Activated CD4-positive, alpha-beta T cell treated with anti-CD3 and anti-CD28 coated beads for 36 hours (primary cell): ENCODE data around the gene BHLHE23. TPM values are rescaled to one million over a fixed set of nuclear protein-coding genes. Genes with fewer than 3 reads are reported as not detected.

Experiments
- ATAC-seq: fragments of 200-7000 bp; cut with Tn5 transposase; one replicate; pipeline ENCODE4 v1.10.0; 2021; ENCODE audit warnings: mild to moderate bottlenecking, moderate library complexity
- CTCF ChIA-PET: fragments of 350-600 bp; sonication (Branson Sonifier 250); formaldehyde crosslinking; loops from one replicate; lab custom pipeline; 2021; ENCODE audit warnings: antibody characterized with exemption; lab: Charles Lee
- POLR2A ChIA-PET: fragments of 350-600 bp; sonication (Branson Sonifier 250); formaldehyde crosslinking; loops from one replicate; lab custom pipeline; 2021; ENCODE audit warnings: antibody characterized with exemption, inconsistent platforms; lab: Charles Lee
- DNase-seq: peaks from one replicate; pipeline ENCODE4 v3.0.0-alpha.2; 2020
- H3K27ac Mint-ChIP-seq: one replicate; pipeline ENCODE4 v1.8.0; 2021; ENCODE audit warnings: mixed read lengths
- H3K27me3 Mint-ChIP-seq: one replicate; pipeline ENCODE4 v1.8.0; 2021; ENCODE audit warnings: mixed read lengths
- H3K36me3 Mint-ChIP-seq: one replicate; pipeline ENCODE4 v1.8.0; 2021; ENCODE audit warnings: low read depth, mixed read lengths
- H3K4me1 Mint-ChIP-seq: one replicate; pipeline ENCODE4 v1.8.0; 2021; ENCODE audit warnings: mixed read lengths
- H3K4me3 Mint-ChIP-seq: one replicate; pipeline ENCODE4 v1.8.0; 2021; ENCODE audit warnings: mild to moderate bottlenecking, moderate library complexity, mixed read lengths
- H3K9me3 Mint-ChIP-seq: one replicate; pipeline ENCODE4 v1.8.0; 2021; ENCODE audit warnings: low read depth, mixed read lengths
- intact Hi-C, 2 experiments: fragments of 100-400 bp; cut with DNase I in 1 of 2; cut with micrococcal nuclease in 1 of 2; formaldehyde crosslinking; loops; one replicate each; pipeline versions ENCODE4 v1.14.2 to v1.15.1; 2022 to 2024; cut with DNase I, micrococcal nuclease
- total RNA-seq, 2 experiments: library from RNA; stranded (reverse); gene quantifications; one replicate each; pipeline ENCODE4 v1.2.3, GENCODE V29; 2021

The BHLHE23 gene
- total RNA-seq, 2 experiments from 2014 or later, result not detected

DNA sequence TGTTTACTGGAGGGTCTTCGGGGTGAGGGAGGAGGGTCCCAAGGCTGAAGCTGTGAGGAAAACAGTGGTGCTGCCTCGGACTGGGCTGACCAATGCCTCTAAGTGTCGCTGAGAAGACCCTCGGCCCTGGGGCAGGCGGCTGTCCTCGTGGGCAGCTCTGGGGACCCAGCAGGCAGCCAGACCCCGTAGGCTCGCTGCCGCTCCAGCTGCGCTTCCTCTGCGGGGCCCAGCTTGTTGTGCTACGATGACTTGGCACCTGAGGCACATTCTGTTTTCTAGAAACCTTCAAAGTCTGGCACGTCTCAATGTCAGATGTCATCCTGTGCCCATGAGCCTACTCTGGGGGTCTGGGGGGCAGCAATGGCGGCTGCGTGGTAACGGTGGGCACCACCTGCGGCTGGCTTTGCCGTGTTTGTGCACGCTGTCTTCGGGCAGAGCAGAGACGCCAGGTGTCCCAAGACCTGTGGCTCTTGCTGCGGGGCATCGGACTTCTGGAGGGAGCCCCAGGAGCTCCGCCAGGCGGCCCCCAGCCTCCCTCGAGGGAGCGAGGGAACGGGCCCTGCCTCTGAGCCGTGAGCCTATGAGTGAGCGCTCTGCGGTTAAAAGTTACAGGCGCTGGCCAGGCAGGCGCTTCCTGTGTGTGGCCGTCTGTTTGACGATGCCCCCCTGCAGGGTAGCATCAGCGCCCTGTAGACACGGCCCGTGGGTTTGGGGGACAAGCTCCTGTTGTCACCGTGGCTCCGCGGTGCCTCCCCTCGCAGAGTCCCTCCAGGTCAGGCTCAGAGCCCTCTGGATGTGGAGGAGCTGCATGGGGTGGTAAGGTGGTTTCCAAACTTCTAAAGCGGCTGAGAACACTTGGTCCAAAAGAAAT is 47.4 kb downstream of the BHLHE23 start:
- Mint-ChIP-seq H3K4me1 (peaks cover 3% of the 10 kb centered on the region), H3K27ac (no peak overlapping the region), H3K4me3 (no peak overlapping the region), H3K9me3 (no peaks in the 10 kb centered on the region), H3K36me3 (no peaks in the 10 kb centered on the region), H3K27me3 (no peaks in the 10 kb centered on the region)
- ATAC-seq (no peak), DNase-seq (no peak)
- intact Hi-C loops, result no loop called here
- ChIA-PET CTCF (interaction anchor here (0.6 kb wide), 1 partner anchor 96 kb away, joined by 3 read pairs; no protein-coding TSS in a partner anchor), POLR2A (no interaction called here)

DNA sequence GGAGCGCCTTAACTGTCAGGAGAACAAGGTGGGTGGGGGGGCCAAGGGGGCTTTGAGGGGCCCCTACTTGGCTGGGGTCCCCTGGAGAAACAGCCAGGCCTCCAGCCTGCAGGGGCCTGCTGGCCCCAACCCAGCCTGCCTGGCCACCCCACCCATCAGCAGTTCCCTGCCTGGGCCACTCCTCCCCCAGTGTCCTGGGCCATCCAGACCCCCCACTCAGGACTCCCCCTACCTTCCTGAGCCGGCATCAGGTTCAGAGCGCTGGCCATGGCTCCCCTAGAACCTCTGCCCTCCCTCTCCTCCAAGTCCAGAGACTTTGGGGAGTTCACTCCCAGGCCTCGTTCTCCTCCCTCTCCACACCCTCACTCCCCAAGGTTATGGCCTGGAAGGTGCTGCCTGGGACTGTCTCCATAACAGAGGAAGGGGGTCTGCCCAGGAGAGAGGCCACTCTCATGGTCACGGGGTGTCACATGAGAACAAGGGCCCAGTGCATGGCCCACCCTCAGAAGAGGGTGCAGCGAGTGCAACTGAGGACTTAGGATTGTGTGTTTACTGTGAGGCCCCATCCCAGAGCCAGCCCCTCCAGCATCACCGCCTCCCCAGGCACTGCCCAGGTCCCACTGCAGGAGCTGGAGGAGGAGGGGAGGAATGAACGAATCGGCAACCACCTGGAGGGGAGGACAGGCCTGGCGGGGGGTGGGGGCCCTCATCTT is 48.2 kb downstream of the BHLHE23 start:
- DNase-seq (no peak), ATAC-seq (no peak)
- H3K4me1 Mint-ChIP-seq, result peaks cover 11% of the 10 kb centered on the region
- no peaks in the 10 kb centered on the region for H3K9me3 Mint-ChIP-seq
- intact Hi-C loops, result no loop called here
- H3K4me3 Mint-ChIP-seq, result no peak overlapping the region
- CTCF ChIA-PET, result no interaction called here
- H3K27ac Mint-ChIP-seq, result no peak overlapping the region
- H3K36me3 Mint-ChIP-seq, result no peaks in the 10 kb centered on the region
- POLR2A ChIA-PET, result no interaction called here
- no peaks in the 10 kb centered on the region for H3K27me3 Mint-ChIP-seq

DNA sequence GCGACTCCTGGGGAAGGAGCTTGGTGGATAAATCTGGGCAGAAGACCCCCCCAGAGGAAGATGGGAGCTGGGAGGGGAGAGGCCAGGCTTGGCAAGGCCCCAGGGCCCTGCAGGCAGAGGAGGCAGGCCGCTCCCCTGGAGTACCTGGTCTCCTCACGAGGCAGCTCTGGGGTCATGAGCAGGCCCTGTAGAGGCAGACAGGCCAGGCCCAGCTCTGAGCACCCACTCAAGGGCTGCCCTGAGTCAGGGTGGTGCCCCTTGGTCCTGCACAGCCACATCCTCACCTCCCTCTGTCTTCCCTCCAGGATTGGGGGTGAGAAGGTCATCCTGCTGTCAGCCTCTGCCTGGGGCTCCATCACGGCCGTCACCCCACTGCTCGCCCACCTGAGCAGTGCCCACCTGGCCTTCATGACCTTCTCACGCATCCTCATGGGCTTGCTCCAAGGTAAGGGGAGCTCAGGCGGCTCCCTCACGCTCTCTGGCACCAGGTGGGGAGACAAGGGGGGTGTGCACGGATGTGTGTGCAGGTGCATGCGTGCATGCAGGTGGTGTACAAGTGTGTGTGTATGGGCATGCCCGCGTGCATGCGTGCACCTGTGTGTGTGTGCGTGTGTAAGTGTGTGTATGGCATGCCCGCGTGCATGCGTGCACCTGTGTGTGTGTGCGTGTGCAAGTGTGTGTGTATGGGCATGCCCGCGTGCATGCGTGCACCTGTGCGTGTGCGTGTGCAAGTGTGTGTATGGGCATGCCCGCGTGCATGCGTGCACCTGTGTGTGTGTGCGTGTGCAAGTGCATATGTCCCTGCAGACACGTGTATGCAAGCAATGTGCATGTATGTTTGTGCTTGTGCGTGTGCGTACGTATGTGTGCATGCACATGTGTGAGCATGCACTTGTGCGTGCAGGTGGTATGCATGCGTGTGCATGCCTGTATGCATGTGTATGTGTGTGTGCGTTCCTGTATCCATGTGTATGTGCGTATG is 49.3 kb downstream of the BHLHE23 start:
- Mint-ChIP-seq H3K27ac (no peak overlapping the region), H3K4me3 (no peak overlapping the region), H3K9me3 (no peaks in the 10 kb centered on the region), H3K27me3 (no peaks in the 10 kb centered on the region), H3K36me3 (no peaks in the 10 kb centered on the region), H3K4me1 (peaks cover 17% of the 10 kb centered on the region)
- ATAC-seq (no peak), DNase-seq (no peak)
- CTCF ChIA-PET, result interaction anchor here (1.2 kb wide), 1 partner anchor 15 kb away, joined by 6 read pairs; no protein-coding TSS in a partner anchor
- intact Hi-C loops, result no loop called here
- POLR2A ChIA-PET, result no interaction called here

DNA sequence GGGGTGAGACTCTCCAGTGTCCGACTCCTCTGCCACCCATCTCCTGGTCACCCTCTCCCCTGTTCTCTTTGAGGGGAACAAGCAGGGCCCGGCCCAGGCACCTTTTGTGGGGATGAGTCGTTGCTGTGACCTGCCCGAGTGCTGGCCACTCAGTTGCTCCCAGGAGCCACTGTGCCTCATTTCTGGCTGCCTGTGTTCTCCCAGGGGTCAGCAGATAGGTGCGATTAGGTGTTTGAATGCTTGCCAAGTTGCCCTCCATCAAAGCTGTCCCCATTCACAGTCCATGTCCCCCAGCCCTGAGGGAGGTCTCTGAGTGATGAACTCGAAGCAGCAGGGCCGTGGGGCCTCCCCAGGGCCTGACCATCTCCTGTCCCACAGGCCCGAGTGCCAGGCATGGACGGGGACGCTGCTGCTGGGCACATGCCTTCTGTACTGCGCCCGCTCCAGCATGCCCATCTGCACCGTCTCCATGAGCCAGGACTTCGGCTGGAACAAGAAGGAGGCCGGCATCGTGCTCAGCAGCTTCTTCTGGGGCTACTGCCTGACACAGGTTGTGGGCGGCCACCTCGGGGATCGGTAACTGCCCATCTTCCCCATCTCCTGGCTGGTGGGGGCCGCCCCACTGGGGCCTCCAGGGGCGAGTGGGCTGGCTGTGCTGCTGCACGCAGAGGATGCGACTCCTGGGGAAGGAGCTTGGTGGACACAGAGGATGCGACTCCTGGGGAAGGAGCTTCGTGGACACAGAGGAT is 50.2 kb downstream of the BHLHE23 start:
- ChIA-PET CTCF (interaction anchor here (1.2 kb wide), 1 partner anchor 16 kb away, joined by 6 read pairs; no protein-coding TSS in a partner anchor), POLR2A (no interaction called here)
- DNase-seq (no peak), ATAC-seq (no peak)
- H3K36me3 Mint-ChIP-seq, result no peaks in the 10 kb centered on the region
- H3K4me1 Mint-ChIP-seq, result peaks cover 21% of the 10 kb centered on the region
- intact Hi-C loops, result no loop called here
- H3K27me3 Mint-ChIP-seq, result no peaks in the 10 kb centered on the region
- H3K27ac Mint-ChIP-seq, result no peak overlapping the region
- no peak overlapping the region for H3K4me3 Mint-ChIP-seq
- H3K9me3 Mint-ChIP-seq, result no peaks in the 10 kb centered on the region

Other genes starting within 250 kb of the BHLHE23 start
- 10 to 100 TPM; 14.5 to 15.0 TPM for gene MRGBP, start 210.5 kb downstream of the BHLHE23 start, total RNA-seq
- gene OGFR, start 202.1 kb downstream of the BHLHE23 start, total RNA-seq, result 10 to 100 TPM; 43.8 to 44.7 TPM
- gene COL9A3, start 189.9 kb downstream of the BHLHE23 start, total RNA-seq, result not detected
- gene TCFL5, start 145.1 kb downstream of the BHLHE23 start, total RNA-seq, result 1 to 10 TPM; 5.2 to 6.6 TPM
- 10 to 100 TPM; 43.7 to 49.7 TPM for gene DIDO1, start 80.5 kb downstream of the BHLHE23 start, total RNA-seq
- gene GID8, start 68.8 kb downstream of the BHLHE23 start, total RNA-seq, result 10 to 100 TPM; 30.7 to 39.9 TPM
- gene SLC17A9, start 54.3 kb downstream of the BHLHE23 start, total RNA-seq, result 10 to 100 TPM; 16.2 to 16.5 TPM
- gene YTHDF1, start 209.2 kb upstream of the BHLHE23 start, total RNA-seq, result 10 to 100 TPM; 32.2 to 32.6 TPM
- gene BIRC7, start 228.9 kb upstream of the BHLHE23 start, total RNA-seq, result under 1 TPM in 1 of 2 experiments, not detected in 1; 0.14 TPM
- not detected for gene NKAIN4, start 247.5 kb upstream of the BHLHE23 start, total RNA-seq